ENCODE results near the gene UGT1A10. TPM values are rescaled to one million over a fixed set of nuclear protein-coding genes. Genes with fewer than 3 reads are reported as not detected.
A peak's percentile ranks its signal among the peaks of the same experiment; 100 is the strongest.
"Not testable (repeated sequence)": the region's sequence is repeated elsewhere in the genome, so short reads cannot be mapped to it uniquely, and the experiment has no call there.

UGT1A10 gene
- total RNA-seq, 1 donor from 2014 or later, result not detected

GRCh38 chr2:233714121-233714520 is 77.9 kb downstream of the UGT1A10 start:
- DNase-seq (ENCODE audit: low read depth), result no peak
- TF ChIP-seq CTCF (IDR thresholded peaks at IDR 0.05; ENCODE audit: insufficient read depth, low read length, severe bottlenecking), result no peak
- Histone ChIP-seq H3K36me3 (ENCODE audit: control insufficient read depth, insufficient read depth, low read length) (peaks cover 8% of the 10 kb centered on the region), H3K4me3 (ENCODE audit: low read depth, low read length) (no peak overlapping the region), H3K27me3 (ENCODE audit: control insufficient read depth, insufficient read depth, low read length) (no peaks in the 10 kb centered on the region)
- no peak for FAIRE-seq

- Histone ChIP-seq H3K4me3 (ENCODE audit: low read depth, low read length) (no peak within 1 kb of the TSS), H3K36me3 (ENCODE audit: control insufficient read depth, insufficient read depth, low read length) (peaks cover 7% of the 10 kb centered on the region), H3K27me3 (ENCODE audit: control insufficient read depth, insufficient read depth, low read length) (no peaks in the 10 kb centered on the region)
- DNase-seq (ENCODE audit: low read depth), result no peak
- FAIRE-seq, result peak; percentile 94
- TF ChIP-seq CTCF (IDR thresholded peaks at IDR 0.05; ENCODE audit: insufficient read depth, low read length, severe bottlenecking), result no peak
Measured at GRCh38 chr2:233718552-233718951, 82.3 kb downstream of the UGT1A10 start, which contains the start of gene UGT1A4. Gene UGT1A4, plus strand, starts transcription at chr2:233718736. Its CDS starts 85 bp downstream, at chr2:233718821.

- FAIRE-seq, result peak; percentile 82
- peaks cover 6% of the 10 kb centered on the region for H3K36me3 ChIP-seq (ENCODE audit: control insufficient read depth, insufficient read depth, low read length)
- no peak for TF ChIP-seq CTCF (IDR thresholded peaks at IDR 0.05; ENCODE audit: insufficient read depth, low read length, severe bottlenecking)
- no peaks in the 10 kb centered on the region for H3K27me3 ChIP-seq (ENCODE audit: control insufficient read depth, insufficient read depth, low read length)
- DNase-seq (ENCODE audit: low read depth), result no peak
- no peak within 1 kb of the TSS for H3K4me3 ChIP-seq (ENCODE audit: low read depth, low read length)
Measured at GRCh38 chr2:233728723-233729301, 92.6 kb downstream of the UGT1A10 start, which contains the start of gene UGT1A3. Gene UGT1A3, plus strand, starts transcription at chr2:233729042. Its CDS starts 85 bp downstream, at chr2:233729127.

- H3K36me3 ChIP-seq (ENCODE audit: control insufficient read depth, insufficient read depth, low read length); H3K27me3 ChIP-seq (ENCODE audit: control insufficient read depth, insufficient read depth, low read length); FAIRE-seq; DNase-seq (ENCODE audit: low read depth); H3K4me3 ChIP-seq (ENCODE audit: low read depth, low read length): not testable (repeated sequence)
Measured at GRCh38 chr2:233736868-233737653, 100.8 kb downstream of the UGT1A10 start.

- no peak for FAIRE-seq
- TF ChIP-seq CTCF (IDR thresholded peaks at IDR 0.05; ENCODE audit: insufficient read depth, low read length, severe bottlenecking), result no peak
- DNase-seq (ENCODE audit: low read depth), result no peak
- Histone ChIP-seq H3K4me3 (ENCODE audit: low read depth, low read length) (no peak overlapping the region), H3K36me3 (ENCODE audit: control insufficient read depth, insufficient read depth, low read length) (peaks cover 6% of the 10 kb centered on the region), H3K27me3 (ENCODE audit: control insufficient read depth, insufficient read depth, low read length) (no peaks in the 10 kb centered on the region)
Measured at GRCh38 chr2:233740870-233741269, 104.6 kb downstream of the UGT1A10 start.

- peaks cover 1% of the 10 kb centered on the region for H3K36me3 ChIP-seq (ENCODE audit: control insufficient read depth, insufficient read depth, low read length)
- H3K27me3 ChIP-seq (ENCODE audit: control insufficient read depth, insufficient read depth, low read length), result no peaks in the 10 kb centered on the region
- TF ChIP-seq CTCF (IDR thresholded peaks at IDR 0.05; ENCODE audit: insufficient read depth, low read length, severe bottlenecking), result no peak
- no peak for FAIRE-seq
- no peak for DNase-seq (ENCODE audit: low read depth)
- no peak overlapping the region for H3K4me3 ChIP-seq (ENCODE audit: low read depth, low read length)
Measured at GRCh38 chr2:233743464-233744259, 107.4 kb downstream of the UGT1A10 start.

Data from bronchial epithelial cell (primary cell).